Retinal pigment epithelial cell (primary cell): ENCODE measurements around the gene COL1A2.

ENCODE experiments used
- DNase-seq: peaks from one replicate; pipeline ENCODE4 v3.0.0-alpha.2; 2010; ENCODE audit warnings: low read depth
- H3K4me3 ChIP-seq: 2 replicates; pipeline ENCODE4 v1.5.1; 2011; ENCODE audit warnings: mild to moderate bottlenecking, low read length, control low read depth, moderate library complexity
- CTCF ChIP-seq: conservative IDR thresholded peaks from 2 replicates; pipeline ENCODE4 v1.5.1; 2011; ENCODE audit warnings: low read depth, low read length, control low read depth, inconsistent platforms

COL1A2 gene

GRCh38 chr7:94429153-94429552 lies 34.5 kb downstream of the COL1A2 start:
- DNase-seq: no peak

GRCh38 chr7:94431176-94431575 lies 36.5 kb downstream of the COL1A2 start:
- DNase-seq: no peak
- H3K4me3 ChIP-seq: no peak overlapping the region
- no peak for TF ChIP-seq CTCF

More at GRCh38 chr7:94429153-94429552, 34.5 kb downstream of the COL1A2 start:
- H3K4me3 ChIP-seq: no peak overlapping the region
- TF ChIP-seq CTCF: no peak

- no peak for TF ChIP-seq CTCF
- no peak for DNase-seq
- no peak overlapping the region for H3K4me3 ChIP-seq
These were observed 37.1 kb downstream of the COL1A2 start for GRCh38 chr7:94431619-94432280.

GRCh38 chr7:94432281-94432670 lies 37.6 kb downstream of the COL1A2 start:
- no peak overlapping the region for H3K4me3 ChIP-seq
- TF ChIP-seq CTCF: no peak
- DNase-seq: no peak

- no peak for TF ChIP-seq CTCF
- DNase-seq: no peak
- H3K4me3 ChIP-seq: no peak overlapping the region
These were observed 38.1 kb downstream of the COL1A2 start for GRCh38 chr7:94432817-94433216.

- DNase-seq: no peak
- no peak for TF ChIP-seq CTCF
- H3K4me3 ChIP-seq: no peak overlapping the region
These were observed 38.5 kb downstream of the COL1A2 start for GRCh38 chr7:94433224-94433623.

GRCh38 chr7:94434042-94434441 lies 39.3 kb downstream of the COL1A2 start:
- DNase-seq: no peak
- H3K4me3 ChIP-seq: no peak overlapping the region
- TF ChIP-seq CTCF: no peak
